ENCODE data around the gene ZNF224. TPM values are rescaled to one million over a fixed set of nuclear protein-coding genes. Genes with fewer than 3 reads are reported as not detected.

ZNF224 gene
- total RNA-seq, 1 donor from 2014 or later = 20.4 TPM

DNA sequence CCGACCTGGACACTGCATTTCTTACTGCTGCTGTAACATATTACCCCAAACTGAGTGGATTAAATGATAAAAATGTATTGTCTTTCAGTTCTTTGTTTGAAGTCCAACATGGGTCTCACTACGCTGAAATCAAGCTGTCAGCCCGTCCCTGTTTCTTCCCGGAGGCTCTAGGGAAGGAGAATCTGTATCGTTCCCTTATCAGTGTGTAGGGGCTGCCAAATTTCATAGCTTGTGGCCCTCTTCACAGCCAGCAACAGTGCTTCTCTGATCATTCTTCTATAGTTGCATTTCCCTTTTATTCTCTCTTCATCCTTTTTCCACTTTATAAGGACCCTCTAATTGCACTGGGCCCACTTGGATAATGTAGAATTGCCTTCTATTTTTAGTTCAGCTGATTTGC lies 57.3 kb downstream of the ZNF224 start:
- no peaks in the 10 kb centered on the region for H3K27me3 Mint-ChIP-seq (ENCODE audit: insufficient read depth)
- H3K4me3 Mint-ChIP-seq = no peak overlapping the region
- intact Hi-C loops (cut with micrococcal nuclease) = no loop called here
- peaks cover 35% of the 10 kb centered on the region for H3K9me3 Mint-ChIP-seq
- no peak overlapping the region for H3K27ac Mint-ChIP-seq
- H3K36me3 Mint-ChIP-seq (ENCODE audit: low read depth) = peaks cover 68% of the 10 kb centered on the region
- DNase-seq (ENCODE audit: low spot score) = no peak
- H3K4me1 Mint-ChIP-seq (ENCODE audit: low read depth) = no peaks in the 10 kb centered on the region

DNA sequence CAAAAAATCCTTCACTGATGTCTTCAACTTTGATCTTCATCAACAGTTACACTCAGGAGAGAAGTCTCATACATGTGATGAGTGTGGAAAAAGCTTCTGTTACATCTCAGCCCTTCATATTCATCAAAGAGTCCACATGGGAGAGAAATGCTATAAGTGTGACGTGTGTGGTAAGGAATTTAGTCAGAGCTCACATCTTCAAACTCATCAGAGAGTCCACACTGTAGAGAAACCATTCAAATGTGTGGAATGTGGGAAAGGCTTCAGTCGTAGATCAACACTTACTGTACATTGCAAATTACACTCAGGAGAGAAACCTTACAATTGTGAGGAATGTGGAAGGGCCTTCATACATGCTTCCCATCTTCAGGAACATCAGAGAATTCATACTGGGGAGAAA lies 62.3 kb downstream of the ZNF224 start:
- H3K9me3 Mint-ChIP-seq = peaks cover 63% of the 10 kb centered on the region
- DNase-seq (ENCODE audit: low spot score) = no peak
- H3K27me3 Mint-ChIP-seq (ENCODE audit: insufficient read depth) = no peaks in the 10 kb centered on the region
- no peak overlapping the region for H3K27ac Mint-ChIP-seq
- intact Hi-C loops (cut with micrococcal nuclease) = no loop called here
- peaks cover 49% of the 10 kb centered on the region for H3K36me3 Mint-ChIP-seq (ENCODE audit: low read depth)
- no peaks in the 10 kb centered on the region for H3K4me1 Mint-ChIP-seq (ENCODE audit: low read depth)
- no peak overlapping the region for H3K4me3 Mint-ChIP-seq

Other genes with a start within 250 kb of the ZNF224 start
- 0.59 and 0.60 TPM in 2 replicates for gene ZNF404, start 210.4 kb upstream of the ZNF224 start, total RNA-seq
- gene ZNF45, start 159.1 kb upstream of the ZNF224 start, total RNA-seq = 11.5 and 13.1 TPM in 2 replicates
- gene ZNF221, start 143.1 kb upstream of the ZNF224 start, total RNA-seq = 0.56 and 0.75 TPM in 2 replicates
- 5.2 and 6.5 TPM in 2 replicates for gene ZNF155, start 110.2 kb upstream of the ZNF224 start, total RNA-seq
- gene ZNF230, start 91.4 kb upstream of the ZNF224 start, total RNA-seq = 4.0 and 4.3 TPM in 2 replicates
- gene ZNF222, start 69.0 kb upstream of the ZNF224 start, total RNA-seq = 1.2 and 1.5 TPM in 2 replicates
- gene ZNF223, start 42.3 kb upstream of the ZNF224 start, total RNA-seq = 0.18 TPM in 1 of 2 replicates, not detected in the other
- gene ZNF284, start 22.2 kb upstream of the ZNF224 start, total RNA-seq = 1.3 and 1.4 TPM in 2 replicates
- 3.8 and 5.0 TPM in 2 replicates for gene ZNF225, start 19.0 kb downstream of the ZNF224 start, total RNA-seq
- 8.4 and 10.3 TPM in 2 replicates for gene ZNF234, start 47.2 kb downstream of the ZNF224 start, total RNA-seq
- 10.5 and 11.6 TPM in 2 replicates for gene ZNF226, start 70.7 kb downstream of the ZNF224 start, total RNA-seq
- 21.7 and 22.6 TPM in 2 replicates for gene ZNF227, start 118.2 kb downstream of the ZNF224 start, total RNA-seq
- 0.26 TPM in 1 of 2 replicates, not detected in the other for gene ZNF233, start 165.5 kb downstream of the ZNF224 start, total RNA-seq
- gene ZNF235, start 210.7 kb downstream of the ZNF224 start, total RNA-seq = 3.8 and 4.7 TPM in 2 replicates

Measured in activated T-helper 1 cell treated with anti-CD3 and anti-CD28 coated beads, Interleukin-12 subunit alpha, Interleukin-12 subunit beta, Interleukin-2, Interleukin-4 antibody, amounts not matched to agents 30 ng/mL and 10 ng/mL and 1 ng/mL, durations not matched to agents 14 hours and 24 hours and 36 hours (primary cell).